Measurements from ENCODE around the gene ITGAE.
"Not testable (repeated sequence)": the region's sequence is repeated elsewhere in the genome, so short reads cannot be mapped to it uniquely, and the experiment has no call there.

GRCh38 chr17:3793258-3793657, 7.7 kb downstream of the ITGAE start:
- TF ChIP-seq CTCF (IDR thresholded peaks at IDR 0.05; ENCODE audit: low read length); EZH2 (optimal IDR thresholded peaks at IDR 0.05; ENCODE audit: low read depth, low read length); EZH2phosphoT487 (IDR thresholded peaks at IDR 0.05; ENCODE audit: low read length): not testable (repeated sequence)
